SW 1271 (cell line): ENCODE data around the gene RHOB.
"Not testable (repeated sequence)": the region's sequence is repeated elsewhere in the genome, so short reads cannot be mapped to it uniquely, and the experiment has no call there.

Experiments used
- DNase-seq, 2 experiments: peaks; one replicate each; lab custom pipeline; 2025; lab: John Stamatoyannopoulos, UW

Gene RHOB

GRCh38 chr2:20454036-20454981 is 7.4 kb downstream of the RHOB start:
- no peak for DNase-seq

GRCh38 chr2:20455076-20455587 is 8.3 kb downstream of the RHOB start:
- DNase-seq = no peak

- no peak for DNase-seq
Observed at GRCh38 chr2:20456116-20456571, 9.3 kb downstream of the RHOB start.

GRCh38 chr2:20456636-20457426 is 10.0 kb downstream of the RHOB start:
- no peak for DNase-seq

- DNase-seq = no peak
Observed at GRCh38 chr2:20457661-20458630, 11.1 kb downstream of the RHOB start.

- DNase-seq = not testable (repeated sequence)
Observed at GRCh38 chr2:20458737-20459484, 12.0 kb downstream of the RHOB start.

GRCh38 chr2:20465716-20466394 is 19.0 kb downstream of the RHOB start:
- no peak for DNase-seq

GRCh38 chr2:20467789-20468548 is 21.1 kb downstream of the RHOB start:
- DNase-seq = no peak

- DNase-seq = no peak
Observed at GRCh38 chr2:20468549-20469500, 22.0 kb downstream of the RHOB start.

- DNase-seq = no peak
Observed at GRCh38 chr2:20469595-20469994, 22.7 kb downstream of the RHOB start.

- no peak for DNase-seq
Observed at GRCh38 chr2:20470211-20470610, 23.3 kb downstream of the RHOB start.

- DNase-seq = no peak
Observed at GRCh38 chr2:20471148-20471547, 24.3 kb downstream of the RHOB start.

GRCh38 chr2:20471902-20472559 is 25.2 kb downstream of the RHOB start:
- no peak for DNase-seq

- no peak for DNase-seq
Observed at GRCh38 chr2:20472569-20472968, 25.7 kb downstream of the RHOB start.

- DNase-seq = no peak
Observed at GRCh38 chr2:20473128-20473527, 26.3 kb downstream of the RHOB start.

GRCh38 chr2:20474757-20475566 is 28.1 kb downstream of the RHOB start:
- no peak for DNase-seq

- no peak for DNase-seq
Observed at GRCh38 chr2:20475567-20475952, 28.7 kb downstream of the RHOB start.
